Urinary bladder (tissue), 4 donors: ENCODE data around the gene PRLR. TPM values are rescaled to one million over a fixed set of nuclear protein-coding genes. Genes with fewer than 3 reads are reported as not detected.
"Not testable (repeated sequence)": the region's sequence is repeated elsewhere in the genome, so short reads cannot be mapped to it uniquely, and the experiment has no call there.

Source experiments
- DNase-seq: peaks from one replicate; pipeline ENCODE4 v3.0.0-alpha.2; 2015; ENCODE audit errors: extremely low spot score
- H3K27ac ChIP-seq: one replicate; pipeline ENCODE4 v1.5.1; 2013; ENCODE audit warnings: low read depth, mild to moderate bottlenecking, moderate library complexity
- H3K36me3 ChIP-seq: one replicate; pipeline ENCODE4 v1.6.1; 2013; ENCODE audit warnings: mild to moderate bottlenecking, moderate library complexity; ENCODE audit not compliant: insufficient read depth
- H3K4me1 ChIP-seq: one replicate; pipeline ENCODE4 v1.6.1; 2013; ENCODE audit warnings: mild to moderate bottlenecking, moderate library complexity; ENCODE audit not compliant: insufficient read depth
- H3K4me3 ChIP-seq: one replicate; pipeline ENCODE4 v1.5.1; 2013; ENCODE audit warnings: low read depth, low read length
- WGBS: extraction: QIAGEN DNeasy Blood & Tissue Kit; methylation state at CpG from one replicate; pipeline ENCODE4 v1.1.7; 2013; 5-methylcytosine and 5-hydroxymethylcytosine counted together
- polyA plus RNA-seq: library from polyadenylated mRNA; stranded (reverse); fragments of 200-250 nt; gene quantifications from one replicate; pipeline ENCODE4 v1.2.3, GENCODE V29; 2013
- total RNA-seq: library from RNA; depleted of rRNA; stranded (reverse); fragments of >200 nt; gene quantifications from one replicate; pipeline ENCODE4 v1.2.3, GENCODE V29; 2014
- donor health status: healthy with polysubstance abuse.
- donor health status: healthy.

The PRLR gene
- total and polyA plus RNA-seq, 2 donors: 0.98 to 9.7 TPM

DNA sequence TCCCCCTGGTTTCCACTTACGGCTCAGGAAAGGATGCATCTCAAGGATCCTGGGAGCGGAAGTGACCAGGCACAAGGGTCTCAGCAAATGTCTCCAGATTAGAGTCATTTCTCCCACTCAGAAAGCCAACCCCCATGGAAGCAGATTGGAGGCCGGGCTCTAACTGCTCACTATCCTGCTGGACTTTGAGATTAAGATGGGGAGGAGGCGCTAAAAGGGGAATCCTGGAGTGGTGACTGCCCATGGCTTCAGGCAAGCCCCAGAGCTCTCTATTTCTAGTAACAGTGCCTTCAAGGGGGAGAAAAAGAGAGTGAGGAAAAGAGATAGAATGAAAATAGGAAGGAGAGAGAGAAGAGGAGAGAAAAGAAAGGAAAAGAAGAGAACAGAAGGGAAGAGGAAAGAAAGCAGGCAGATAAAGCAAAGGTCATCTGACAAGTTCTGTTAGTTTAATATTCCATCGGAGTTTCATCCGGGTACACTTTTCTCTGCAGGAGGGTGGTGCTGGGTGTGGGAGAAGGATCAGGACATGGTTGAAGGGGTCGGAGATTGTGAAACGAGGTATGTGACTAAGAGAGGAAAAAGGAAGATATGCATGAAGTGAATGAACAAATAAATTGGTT is 182.4 kb downstream of the PRLR start, which contains the start of gene AGXT2:
AGXT2 (minus strand) TSS at position 165 of the 620 bp plus-strand sequence; CDS start at position 108, 57 bp downstream.
- WGBS: 80% methylated on average over 8 of the region's 8 CpGs
- H3K4me1 ChIP-seq: no peaks in the 10 kb centered on the region
- H3K27ac ChIP-seq: no peak within 1 kb of the TSS
- no peak for DNase-seq
- no peak within 1 kb of the TSS for H3K4me3 ChIP-seq
- H3K36me3 ChIP-seq: no peaks in the 10 kb centered on the region

DNA sequence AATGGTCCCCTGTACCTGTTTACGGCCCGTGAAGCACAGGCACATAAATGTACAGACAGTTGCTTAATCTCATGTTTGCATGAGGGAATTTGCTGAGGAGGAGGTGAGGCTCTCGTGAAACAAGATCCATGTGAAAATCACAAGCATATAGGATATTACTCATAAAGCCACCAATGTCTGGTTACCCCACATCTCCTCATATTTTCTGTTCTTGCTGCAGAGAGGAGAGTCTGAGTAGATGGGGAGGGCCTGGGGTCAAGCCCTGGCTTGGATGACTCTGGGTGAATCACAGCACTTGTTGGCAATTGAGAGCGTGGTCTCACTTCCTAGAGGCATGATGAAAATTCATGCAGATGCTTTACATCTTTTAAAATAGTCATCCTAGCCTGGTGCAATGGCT is 183.5 kb downstream of the PRLR start:
- no peaks in the 10 kb centered on the region for H3K36me3 ChIP-seq
- no peak overlapping the region for H3K27ac ChIP-seq
- no peak for DNase-seq
- H3K4me1 ChIP-seq: no peaks in the 10 kb centered on the region
- WGBS: 80% methylated on average over 4 of the region's 4 CpGs
- H3K4me3 ChIP-seq: no peak overlapping the region

DNA sequence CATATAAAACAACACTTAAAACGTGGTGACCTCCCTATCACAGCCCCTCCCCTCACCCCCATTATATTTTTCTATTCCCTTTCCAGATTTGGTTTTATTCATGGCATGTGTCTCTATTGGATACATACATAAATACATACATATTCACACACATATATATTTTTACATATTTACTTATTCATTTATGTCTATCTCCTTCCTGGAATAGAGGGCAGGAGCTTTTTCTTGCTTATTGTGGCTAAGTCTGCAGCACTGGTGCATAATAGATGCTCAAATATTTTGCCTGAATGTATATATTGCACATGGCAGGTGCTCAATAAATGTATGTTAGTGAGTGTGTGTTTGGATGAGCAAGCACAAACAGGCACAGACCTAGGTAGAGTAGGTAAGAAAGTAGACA is 185.0 kb downstream of the PRLR start:
- Histone ChIP-seq H3K27ac (no peak overlapping the region), H3K4me3 (no peak overlapping the region), H3K4me1 (no peaks in the 10 kb centered on the region), H3K36me3 (no peaks in the 10 kb centered on the region)
- 57% methylated on average over 1 of the region's 1 CpG for WGBS
- DNase-seq: no peak

DNA sequence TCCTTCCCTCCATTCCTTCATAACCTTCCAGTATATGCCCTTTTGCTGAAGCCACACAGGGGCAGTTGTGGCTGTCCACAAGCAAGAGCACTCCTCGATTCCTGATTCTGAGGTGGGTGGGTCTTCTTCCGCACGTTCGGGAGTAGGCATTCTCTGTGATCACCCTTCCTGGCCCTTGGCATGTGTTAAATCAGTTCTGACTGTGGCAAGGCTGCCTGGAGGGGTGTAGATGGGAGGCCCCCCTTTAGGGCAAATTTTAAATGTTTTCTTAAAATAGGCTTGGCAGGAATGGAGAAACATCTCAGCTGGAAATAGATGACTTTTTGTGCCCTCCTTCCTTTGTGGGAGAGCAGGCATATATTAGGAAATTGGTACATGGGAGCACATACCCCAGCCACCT is 185.6 kb downstream of the PRLR start:
- no peak for DNase-seq
- 77% methylated on average over 4 of the region's 4 CpGs for WGBS
- Histone ChIP-seq H3K36me3 (no peaks in the 10 kb centered on the region), H3K27ac (no peak overlapping the region), H3K4me3 (no peak overlapping the region), H3K4me1 (no peaks in the 10 kb centered on the region)

DNA sequence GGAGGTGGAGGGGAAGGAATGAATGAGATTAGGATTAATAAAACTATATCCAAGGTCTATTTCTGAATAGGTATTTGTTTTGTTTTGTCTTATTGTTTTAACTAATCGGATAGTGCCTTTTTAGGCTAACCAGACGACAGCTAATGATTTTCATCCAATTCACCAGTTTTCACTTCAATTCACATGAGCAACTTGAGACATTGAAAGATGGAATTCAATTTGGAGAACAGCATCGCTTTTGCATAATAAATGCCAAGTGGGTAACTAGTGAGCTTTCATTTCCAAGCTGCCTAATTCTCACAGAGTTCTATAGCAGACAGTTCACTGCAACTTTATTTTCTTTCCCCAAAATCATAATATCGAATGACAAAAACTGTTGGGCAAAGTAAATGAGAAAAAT is 187.5 kb downstream of the PRLR start:
- WGBS: 92% methylated on average over 4 of the region's 4 CpGs
- DNase-seq: no peak

DNA sequence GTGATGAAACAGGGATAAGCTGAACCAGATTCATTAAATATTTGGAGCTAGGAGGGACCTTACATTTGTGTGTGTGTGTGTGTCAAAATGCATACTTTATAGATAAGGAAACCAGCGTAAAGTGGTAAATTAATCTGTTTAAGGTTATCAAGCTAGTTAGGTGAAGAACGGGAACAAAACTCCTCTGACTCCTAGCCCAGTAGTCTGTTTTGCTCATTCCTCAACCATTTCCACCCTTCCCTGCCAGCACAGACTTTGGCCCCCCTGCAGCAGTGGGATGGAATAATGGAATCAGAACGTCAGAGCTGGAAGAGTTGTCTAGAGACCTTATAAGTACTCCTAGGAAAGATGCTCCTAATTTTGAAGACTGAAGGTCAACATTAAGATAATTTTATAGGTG is 189.0 kb downstream of the PRLR start:
- Histone ChIP-seq H3K36me3 (no peaks in the 10 kb centered on the region), H3K4me1 (no peaks in the 10 kb centered on the region), H3K4me3 (no peak overlapping the region), H3K27ac (no peak overlapping the region)
- WGBS: 31% methylated on average over 3 of the region's 3 CpGs
- no peak for DNase-seq

More for the DNA sequence above, 187.5 kb downstream of the PRLR start:
- Histone ChIP-seq H3K4me1 (no peaks in the 10 kb centered on the region), H3K36me3 (no peaks in the 10 kb centered on the region), H3K27ac (no peak overlapping the region), H3K4me3 (no peak overlapping the region)

DNA sequence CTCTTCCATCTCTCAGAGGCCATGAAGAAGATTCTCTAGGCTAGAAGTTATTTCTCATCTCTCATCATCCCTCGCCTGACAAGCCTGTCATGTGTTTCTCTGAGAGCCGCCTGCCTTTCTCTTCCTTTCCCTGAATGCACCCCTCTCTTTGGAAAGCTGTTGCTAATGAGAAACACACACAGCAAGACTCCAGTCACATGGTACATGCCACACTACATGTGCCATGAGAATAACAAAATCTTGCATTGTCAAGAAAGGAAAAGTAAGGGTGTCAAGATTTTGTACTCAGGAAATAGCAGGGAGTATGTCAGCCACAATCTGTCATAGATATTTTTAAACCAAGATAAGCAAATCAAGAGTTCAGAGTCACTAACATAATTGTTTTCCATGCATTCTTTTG is 191.4 kb downstream of the PRLR start:
- 85% methylated on average over 2 of the region's 2 CpGs for WGBS
- no peaks in the 10 kb centered on the region for H3K36me3 ChIP-seq
- DNase-seq: no peak

DNA sequence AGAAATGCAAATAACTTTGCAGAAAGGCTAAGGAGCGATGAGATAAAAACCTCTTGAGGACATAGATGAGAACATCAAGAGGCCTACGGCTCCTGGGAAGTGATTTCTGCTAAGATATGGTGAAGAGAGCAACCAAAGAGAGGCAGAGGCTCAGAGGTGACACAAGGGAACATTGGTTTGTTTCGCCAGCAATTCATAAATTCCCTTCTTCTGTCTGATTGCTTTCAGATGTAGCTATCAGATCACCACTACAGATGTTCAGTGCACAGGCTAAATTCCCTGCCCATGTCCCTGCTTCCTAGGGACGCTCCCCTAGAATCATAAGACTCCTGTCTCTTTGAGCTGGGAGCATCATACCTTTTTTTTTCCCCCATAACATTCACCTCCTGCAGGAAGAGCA is 193.8 kb downstream of the PRLR start:
- Histone ChIP-seq H3K27ac (no peak overlapping the region), H3K4me3 (no peak overlapping the region), H3K4me1 (no peaks in the 10 kb centered on the region), H3K36me3 (no peaks in the 10 kb centered on the region)
- no peak for DNase-seq
- 78% methylated on average over 4 of the region's 4 CpGs for WGBS

More for the DNA sequence above, 191.4 kb downstream of the PRLR start:
- H3K4me3 ChIP-seq: no peak overlapping the region
- no peak overlapping the region for H3K27ac ChIP-seq
- no peaks in the 10 kb centered on the region for H3K4me1 ChIP-seq

DNA sequence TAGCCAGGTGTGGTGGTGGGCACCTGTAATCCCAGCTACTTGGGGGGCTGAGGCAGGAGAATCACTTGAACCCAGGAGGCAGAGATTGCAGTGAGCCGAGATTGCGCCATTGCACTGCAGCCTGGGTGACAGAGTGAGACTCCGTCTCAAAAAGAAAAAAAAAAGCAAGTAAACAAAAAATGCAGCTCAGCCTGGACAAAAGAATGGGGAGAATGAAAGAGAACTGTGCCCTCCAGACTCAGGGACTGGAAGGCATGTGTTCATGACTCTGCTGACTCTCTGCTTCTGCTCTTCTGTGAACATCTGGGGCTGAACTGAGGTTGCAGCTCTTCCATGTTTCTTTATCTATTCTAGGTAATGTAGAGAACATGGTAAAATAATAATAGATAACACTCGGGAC is 194.4 kb downstream of the PRLR start:
- WGBS: 78% methylated on average over 4 of the region's 4 CpGs
- not testable (repeated sequence) for H3K27ac ChIP-seq, H3K4me1 ChIP-seq, H3K36me3 ChIP-seq, DNase-seq, H3K4me3 ChIP-seq

DNA sequence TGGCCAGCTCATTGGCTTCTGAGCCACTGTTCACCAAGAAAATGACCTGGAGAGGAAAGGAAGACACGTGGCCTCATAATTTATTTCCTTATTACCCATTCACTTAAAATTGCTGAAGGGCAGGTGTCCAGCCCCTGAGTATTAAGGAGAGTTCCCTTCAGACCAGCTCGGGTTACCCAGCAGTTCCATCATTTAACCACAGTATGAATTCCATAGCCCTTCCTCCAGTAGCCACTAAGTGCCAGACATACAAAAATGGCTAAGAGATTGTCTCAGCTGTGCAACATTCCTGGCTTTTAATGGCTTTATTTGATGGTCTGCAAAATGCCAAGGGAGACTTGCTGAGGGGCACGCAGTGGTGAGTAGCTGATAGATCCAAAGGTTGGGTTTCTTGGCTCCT is 195.0 kb downstream of the PRLR start:
- WGBS: 85% methylated on average over 3 of the region's 3 CpGs
- H3K36me3 ChIP-seq: no peaks in the 10 kb centered on the region
- no peak overlapping the region for H3K27ac ChIP-seq
- no peaks in the 10 kb centered on the region for H3K4me1 ChIP-seq
- no peak overlapping the region for H3K4me3 ChIP-seq
- no peak for DNase-seq

DNA sequence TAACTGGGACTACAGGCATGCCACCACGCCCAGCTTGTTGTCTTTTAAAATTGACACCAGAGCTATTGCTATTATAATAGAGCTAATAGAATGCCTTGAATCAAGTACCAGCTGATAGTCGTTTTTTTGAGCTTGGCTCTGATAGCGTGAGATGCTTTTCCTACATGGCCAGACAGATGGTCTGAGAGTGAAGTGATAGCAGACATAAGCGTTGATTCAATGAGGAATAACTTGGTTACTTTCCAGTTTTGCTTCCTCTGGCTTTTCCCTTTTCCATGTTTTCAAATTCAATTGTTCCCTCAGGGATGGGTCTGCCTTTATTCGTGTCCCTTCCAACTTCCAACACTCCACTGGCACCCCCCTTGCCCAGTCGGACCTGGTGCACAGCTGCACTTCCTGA is 197.9 kb downstream of the PRLR start:
- WGBS: 63% methylated on average over 6 of the region's 6 CpGs
- Histone ChIP-seq H3K4me3 (no peak overlapping the region), H3K27ac (no peak overlapping the region), H3K36me3 (no peaks in the 10 kb centered on the region), H3K4me1 (no peaks in the 10 kb centered on the region)
- no peak for DNase-seq

DNA sequence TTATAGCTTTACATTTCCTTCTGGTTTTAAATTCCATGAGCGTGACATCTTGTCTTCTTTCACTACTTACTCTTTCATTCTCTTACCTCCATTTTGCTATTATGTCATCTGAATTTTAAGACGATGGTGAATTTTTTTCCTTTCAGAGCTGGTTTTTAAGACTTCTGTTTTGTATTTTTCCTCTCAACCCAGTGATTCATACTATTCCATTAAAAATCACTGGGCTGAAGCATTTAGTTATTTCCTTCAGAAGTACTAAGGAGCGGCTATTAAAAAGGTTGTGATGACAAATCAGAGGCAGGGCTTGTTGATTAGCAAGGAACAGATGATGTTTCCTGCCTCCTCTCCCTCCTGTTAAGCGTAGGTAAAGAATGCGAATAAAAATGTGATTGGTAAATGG is 199.0 kb downstream of the PRLR start:
- H3K27ac ChIP-seq: no peak overlapping the region
- H3K36me3 ChIP-seq: no peaks in the 10 kb centered on the region
- no peak overlapping the region for H3K4me3 ChIP-seq
- WGBS: 74% methylated on average over 5 of the region's 5 CpGs
- H3K4me1 ChIP-seq: no peaks in the 10 kb centered on the region
- DNase-seq: no peak

DNA sequence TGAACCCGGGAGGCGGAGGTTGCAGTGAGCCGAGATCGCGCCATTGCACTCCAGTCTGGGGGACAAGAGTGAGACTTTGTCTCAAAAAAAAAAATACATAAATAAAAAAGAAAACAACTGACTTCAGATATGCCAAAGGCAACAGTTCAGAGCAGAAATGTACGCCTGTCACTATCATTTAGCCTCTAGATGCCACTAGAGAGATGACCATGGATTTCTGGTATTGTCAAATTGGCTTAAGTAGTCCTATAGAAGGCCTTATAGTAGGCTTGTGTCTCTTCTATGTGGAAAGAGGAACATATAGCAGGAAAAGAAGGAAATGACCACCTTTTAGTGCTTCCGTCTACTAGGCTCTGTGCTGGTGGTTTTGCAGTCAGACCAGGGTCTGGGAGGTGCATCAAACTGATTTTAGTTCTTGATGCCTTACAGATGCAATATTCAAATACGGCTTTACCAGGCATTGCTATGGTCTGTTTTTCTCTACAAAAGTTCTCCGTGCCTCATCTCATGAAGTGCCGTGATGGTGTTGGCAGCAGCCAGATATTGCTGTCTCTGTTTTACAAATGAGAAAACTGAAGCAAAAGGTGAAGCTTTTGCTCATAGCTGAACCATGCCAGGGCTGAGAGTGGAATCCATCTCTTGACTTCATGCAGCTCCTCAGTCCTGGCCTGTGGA is 199.7 kb downstream of the PRLR start:
- no peak overlapping the region for H3K27ac ChIP-seq
- 80% methylated on average over 10 of the region's 10 CpGs for whole genome bisulfite sequencing
- no peak for DNase-seq
- H3K4me1 ChIP-seq: no peaks in the 10 kb centered on the region
- H3K36me3 ChIP-seq: no peaks in the 10 kb centered on the region
- H3K4me3 ChIP-seq: no peak overlapping the region

DNA sequence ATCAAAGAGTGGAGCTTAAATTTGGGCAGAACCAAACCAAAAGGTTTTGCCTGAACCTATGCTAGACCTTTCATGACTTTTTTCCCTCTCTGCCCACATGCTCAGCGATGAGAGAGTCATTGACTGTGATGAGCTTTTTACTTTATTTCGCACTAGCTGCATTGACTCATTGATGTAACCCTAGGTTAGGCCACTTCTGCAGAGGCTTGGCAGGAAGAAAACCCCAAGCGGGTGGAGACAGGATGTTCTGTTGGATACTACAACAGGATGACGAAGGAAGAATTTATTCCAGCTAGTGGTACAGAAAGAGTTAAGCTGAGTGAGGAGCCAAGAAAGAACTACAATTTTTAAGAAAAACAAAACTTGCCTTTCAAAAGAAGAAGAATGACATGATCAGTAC is 201.0 kb downstream of the PRLR start:
- H3K4me1 ChIP-seq: no peaks in the 10 kb centered on the region
- 58% methylated on average over 4 of the region's 4 CpGs for WGBS
- H3K36me3 ChIP-seq: no peaks in the 10 kb centered on the region
- no peak overlapping the region for H3K4me3 ChIP-seq
- no peak for DNase-seq
- no peak overlapping the region for H3K27ac ChIP-seq
